Chondrocyte (in vitro differentiated cells): ENCODE data around the gene MTHFD2. TPM values are rescaled to one million over a fixed set of nuclear protein-coding genes. Genes with fewer than 3 reads are reported as not detected.
"Not testable (repeated sequence)": the region's sequence is repeated elsewhere in the genome, so short reads cannot be mapped to it uniquely, and the experiment has no call there.

Experiments used
- DNase-seq: peaks from one replicate; pipeline ENCODE4 v3.0.0; 2021; ENCODE audit warnings: mixed read lengths, low spot score
- H3K27ac Mint-ChIP-seq: one replicate; pipeline ENCODE4 v1.8.0; 2021; ENCODE audit warnings: mild to moderate bottlenecking, moderate library complexity, mixed read lengths; ENCODE audit not compliant: unreplicated experiment
- H3K27me3 Mint-ChIP-seq: 2 replicates; pipeline ENCODE4 v1.8.0; 2021; ENCODE audit warnings: low read depth, mixed read lengths
- H3K36me3 Mint-ChIP-seq: 2 replicates; pipeline ENCODE4 v1.8.0; 2021; ENCODE audit warnings: low read depth, mixed read lengths
- H3K4me1 Mint-ChIP-seq: 2 replicates; pipeline ENCODE4 v1.8.0; 2021; ENCODE audit warnings: low read depth, mild to moderate bottlenecking, mixed read lengths
- H3K4me3 Mint-ChIP-seq: one replicate; pipeline ENCODE4 v1.8.0; 2021; ENCODE audit warnings: mild to moderate bottlenecking, moderate library complexity, mixed read lengths; ENCODE audit not compliant: unreplicated experiment
- H3K9me3 Mint-ChIP-seq: 2 replicates; pipeline ENCODE4 v1.8.0; 2021; ENCODE audit warnings: low read depth, mixed read lengths
- CTCF ChIP-seq: fragments of 200-600 bp; sonication (generic); IDR thresholded peaks from 2 replicates; pipeline ENCODE4 v1.5.0; 2021; ENCODE audit warnings: antibody characterized with exemption, mild to moderate bottlenecking, moderate library complexity
- total RNA-seq: library from RNA; stranded (reverse); gene quantifications from 3 replicates; pipeline ENCODE4 v1.2.1, GENCODE V29; 2021

The MTHFD2 gene
- total RNA-seq, 1 donor from 2014 or later: 363 TPM

GRCh38 chr2:74178211-74179062, 20.0 kb upstream of the MTHFD2 start, which contains the start of gene MOB1A:
Gene MOB1A (minus strand): TSS chr2:74178879. CDS start chr2:74178674, 205 bp downstream.
- Mint-ChIP-seq H3K4me1 (peaks cover 28% of the 10 kb centered on the region), H3K27me3 (no peaks in the 10 kb centered on the region), H3K27ac (peak within 1 kb of the TSS; percentile 85), H3K4me3 (peak within 1 kb of the TSS; percentile 78), H3K36me3 (peaks cover 2% of the 10 kb centered on the region), H3K9me3 (no peaks in the 10 kb centered on the region)
- peak; percentile 98 for DNase-seq
- no peak for TF ChIP-seq CTCF

- no peak for DNase-seq
- peak overlapping the region; percentile 85 for H3K27ac Mint-ChIP-seq
- H3K4me3 Mint-ChIP-seq: peak overlapping the region; percentile 78
- peaks cover 2% of the 10 kb centered on the region for H3K27me3 Mint-ChIP-seq
- peaks cover 28% of the 10 kb centered on the region for H3K4me1 Mint-ChIP-seq
- peak; percentile 86 for TF ChIP-seq CTCF
- H3K9me3 Mint-ChIP-seq: no peaks in the 10 kb centered on the region
- peaks cover 2% of the 10 kb centered on the region for H3K36me3 Mint-ChIP-seq
These were observed 19.2 kb upstream of the MTHFD2 start for GRCh38 chr2:74179063-74179865.

- Mint-ChIP-seq H3K4me3 (no peak overlapping the region), H3K27ac (no peak overlapping the region), H3K9me3 (no peaks in the 10 kb centered on the region), H3K36me3 (peaks cover under 1% of the 10 kb centered on the region), H3K27me3 (peaks cover 2% of the 10 kb centered on the region), H3K4me1 (peaks cover 11% of the 10 kb centered on the region)
- no peak for TF ChIP-seq CTCF
- no peak for DNase-seq
These were observed 16.7 kb upstream of the MTHFD2 start for GRCh38 chr2:74181739-74182138.

DNA sequence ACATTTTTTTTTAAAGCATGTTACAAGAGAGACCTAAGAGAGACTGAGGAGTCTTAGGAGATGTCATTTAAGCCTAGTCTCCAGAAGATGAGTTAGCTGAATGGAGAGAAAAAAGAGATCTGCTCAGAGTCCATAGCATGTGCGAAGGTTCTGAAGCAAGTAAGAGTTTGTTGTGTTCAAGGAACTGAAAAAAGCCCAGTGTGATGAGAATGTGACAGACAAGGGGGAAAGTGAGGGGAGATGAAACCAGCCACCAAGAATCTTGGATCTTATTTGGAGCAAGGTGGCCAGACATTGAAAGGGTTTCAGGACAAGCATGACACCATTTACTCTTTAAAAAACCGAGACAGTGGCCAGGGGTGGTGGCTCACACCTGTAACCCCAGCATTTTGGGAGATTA, 14.5 kb upstream of the MTHFD2 start:
- DNase-seq: no peak
- Mint-ChIP-seq H3K4me1 (peaks cover 7% of the 10 kb centered on the region), H3K27ac (no peak overlapping the region), H3K27me3 (peaks cover 2% of the 10 kb centered on the region), H3K36me3 (no peaks in the 10 kb centered on the region), H3K4me3 (no peak overlapping the region), H3K9me3 (no peaks in the 10 kb centered on the region)
- TF ChIP-seq CTCF: no peak

DNA sequence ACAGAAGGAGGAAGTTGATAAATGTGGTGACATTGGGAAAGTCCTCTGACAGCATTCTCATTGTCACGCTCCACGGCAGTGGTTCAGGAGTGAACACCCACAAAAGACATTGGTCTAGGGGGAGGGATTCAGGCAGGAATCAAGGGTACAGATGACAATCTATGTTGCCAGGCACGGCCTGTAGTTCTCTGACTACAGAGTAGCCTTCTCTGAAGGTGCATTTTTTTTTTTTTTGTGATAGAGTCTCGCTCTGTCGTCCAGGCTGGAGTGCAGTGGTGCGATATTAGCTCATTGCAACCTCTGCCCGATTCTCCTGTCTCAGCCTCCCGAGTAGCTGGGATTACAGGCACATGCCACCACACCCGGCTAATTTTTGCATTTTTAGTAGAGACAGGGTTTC, 12.4 kb upstream of the MTHFD2 start:
- peaks cover 3% of the 10 kb centered on the region for H3K4me1 Mint-ChIP-seq
- H3K27ac Mint-ChIP-seq: no peak overlapping the region
- no peak for DNase-seq
- H3K4me3 Mint-ChIP-seq: no peak overlapping the region
- TF ChIP-seq CTCF: no peak
- peaks cover 4% of the 10 kb centered on the region for H3K27me3 Mint-ChIP-seq
- H3K9me3 Mint-ChIP-seq: no peaks in the 10 kb centered on the region
- no peaks in the 10 kb centered on the region for H3K36me3 Mint-ChIP-seq

DNA sequence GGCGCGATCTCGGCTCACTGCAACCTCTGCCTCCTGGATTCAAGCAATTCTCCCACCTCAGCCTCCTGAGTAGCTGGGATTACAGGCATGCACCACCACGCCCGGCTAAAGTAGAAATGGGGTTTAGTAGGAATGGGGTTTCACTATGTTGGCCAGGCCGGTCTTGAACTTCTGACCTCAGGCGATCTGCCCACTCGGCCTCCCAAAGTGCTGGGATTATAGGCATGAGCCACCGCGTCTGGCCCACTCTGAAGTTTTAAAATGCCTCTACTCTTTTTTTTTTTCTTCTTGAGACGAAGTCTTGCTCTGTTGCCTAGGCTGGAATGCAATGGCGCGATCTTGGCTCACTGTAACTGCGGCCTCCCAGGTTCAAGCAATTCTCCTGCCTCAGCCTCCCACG, 11.7 kb upstream of the MTHFD2 start:
- H3K36me3 Mint-ChIP-seq, DNase-seq, H3K9me3 Mint-ChIP-seq, H3K27me3 Mint-ChIP-seq, H3K27ac Mint-ChIP-seq, H3K4me1 Mint-ChIP-seq, H3K4me3 Mint-ChIP-seq: not testable (repeated sequence)
